ENCODE results near the gene DPEP2.
A peak's percentile ranks its signal among the peaks of the same experiment; 100 is the strongest.
"Not testable (repeated sequence)": the region's sequence is repeated elsewhere in the genome, so short reads cannot be mapped to it uniquely, and the experiment has no call there.

The DPEP2 gene

GRCh38 chr16:68022728-68023537 lies 23.6 kb upstream of the DPEP2 start, which contains the start of the genes DDX28 and DUS2:
TSS of gene DDX28 (minus strand) at chr16:68023232. CDS start at chr16:68023202, 30 bp downstream.
TSS of gene DUS2 (plus strand) at chr16:68023284. CDS start at chr16:68038024, 14,740 bp downstream.
- DNase-seq (ENCODE audit: low spot score) = peak; percentile 86
- ChIA-PET POLR2A (ENCODE audit: low non-redundant PET) (interaction anchor here (0.6 to 1.2 kb wide), 3 partner anchors 10 to 29 kb away, joined by 3 read pairs; no protein-coding TSS in a partner anchor), CTCF (interaction anchor here (0.6 to 1.1 kb wide), 4 partner anchors 18 to 52 kb away, joined by 3 to 7 read pairs (median 3); no protein-coding TSS in a partner anchor)
- no peak for TF ChIP-seq CTCF (conservative IDR thresholded peaks at IDR 0.05; ENCODE audit: low read depth)
- peak within 1 kb of the TSS; percentile 70 for H3K27ac ChIP-seq

GRCh38 chr16:68022278-68022727 lies 23.0 kb upstream of the DPEP2 start:
- POLR2A ChIA-PET (ENCODE audit: low non-redundant PET) = interaction anchor here (0.6 kb wide), 1 partner anchor 10 kb away, joined by 3 read pairs; no protein-coding TSS in a partner anchor
- CTCF ChIA-PET = interaction anchor here (0.6 to 1.1 kb wide), 3 partner anchors 19 to 52 kb away, joined by 3 to 7 read pairs (median 5); no protein-coding TSS in a partner anchor
- DNase-seq (ENCODE audit: low spot score) = no peak
- no peak for TF ChIP-seq CTCF (conservative IDR thresholded peaks at IDR 0.05; ENCODE audit: low read depth)
- H3K27ac ChIP-seq = peak overlapping the region; percentile 70

- POLR2A ChIA-PET (ENCODE audit: low non-redundant PET) = no interaction called here
- no peak overlapping the region for H3K27ac ChIP-seq
- CTCF ChIA-PET = interaction anchor here (1.1 kb wide), 1 partner anchor 20 kb away, joined by 7 read pairs; no protein-coding TSS in a partner anchor
- no peak for DNase-seq (ENCODE audit: low spot score)
- no peak for TF ChIP-seq CTCF (conservative IDR thresholded peaks at IDR 0.05; ENCODE audit: low read depth)
Observed at GRCh38 chr16:68021490-68021889, 22.2 kb upstream of the DPEP2 start.

GRCh38 chr16:68019167-68019680 lies 19.9 kb upstream of the DPEP2 start:
- ChIA-PET POLR2A (ENCODE audit: low non-redundant PET) (no interaction called here), CTCF (no interaction called here)
- DNase-seq (ENCODE audit: low spot score) = no peak
- no peak for TF ChIP-seq CTCF (conservative IDR thresholded peaks at IDR 0.05; ENCODE audit: low read depth)
- H3K27ac ChIP-seq = no peak overlapping the region

- DNase-seq (ENCODE audit: low spot score) = no peak
- ChIA-PET CTCF (interaction anchor here (0.6 to 1.6 kb wide), 3 partner anchors 10 to 75 kb away, joined by 3 to 6 read pairs (median 4); no protein-coding TSS in a partner anchor), POLR2A (ENCODE audit: low non-redundant PET) (no interaction called here)
- no peak within 1 kb of the TSS for H3K27ac ChIP-seq
- no peak for TF ChIP-seq CTCF (conservative IDR thresholded peaks at IDR 0.05; ENCODE audit: low read depth)
Observed at GRCh38 chr16:68015681-68016080, 16.4 kb upstream of the DPEP2 start, which contains the start of gene DPEP2NB. TSS of gene DPEP2NB (minus strand) at chr16:68015911. CDS start at chr16:68015770, 141 bp downstream.

- POLR2A ChIA-PET (ENCODE audit: low non-redundant PET) = no interaction called here
- peak overlapping the region; percentile 26; the same call in 1 of the 2 replicates for H3K27ac ChIP-seq
- no peak for DNase-seq (ENCODE audit: low spot score)
- CTCF ChIA-PET = interaction anchor here (1.1 kb wide), 1 partner anchor 27 kb away, joined by 3 read pairs; no protein-coding TSS in a partner anchor
- TF ChIP-seq CTCF (conservative IDR thresholded peaks at IDR 0.05; ENCODE audit: low read depth) = no peak
Observed at GRCh38 chr16:68013440-68013839, 14.2 kb upstream of the DPEP2 start.

GRCh38 chr16:68009872-68010271 lies 10.6 kb upstream of the DPEP2 start:
- DNase-seq (ENCODE audit: low spot score); POLR2A ChIA-PET (ENCODE audit: low non-redundant PET); H3K27ac ChIP-seq; CTCF ChIA-PET: not testable (repeated sequence)

Data from RWPE1 (cell line).